BLaER1 (cell line): Measurements from ENCODE around the gene C8G.
A peak's percentile ranks its signal among the peaks of the same experiment; 100 is the strongest.

ENCODE experiments used
- H3K27ac ChIP-seq: shearing (Covaris generic); formaldehyde crosslinking; 2 replicates; pipeline ENCODE4 v1.8.1; 2022
- H3K27me3 ChIP-seq: shearing (Covaris generic); formaldehyde crosslinking; 2 replicates; pipeline ENCODE4 v1.8.1; 2022
- H3K36me3 ChIP-seq: shearing (Covaris generic); formaldehyde crosslinking; 2 replicates; pipeline ENCODE4 v1.8.1; 2022
- H3K4me1 ChIP-seq: shearing (Covaris generic); formaldehyde crosslinking; 2 replicates; pipeline ENCODE4 v1.8.1; 2022
- H3K4me2 ChIP-seq: shearing (Covaris generic); formaldehyde crosslinking; 2 replicates; pipeline ENCODE4 v1.8.1; 2022
- H3K4me3 ChIP-seq: shearing (Covaris generic); formaldehyde crosslinking; 2 replicates; pipeline ENCODE4 v1.8.1; 2022
- H3K9ac ChIP-seq: shearing (Covaris generic); formaldehyde crosslinking; 2 replicates; pipeline ENCODE4 v1.8.1; 2022
- H3K9me3 ChIP-seq: shearing (Covaris generic); formaldehyde crosslinking; 2 replicates; pipeline ENCODE4 v1.8.1; 2022
- H4K20me1 ChIP-seq: shearing (Covaris generic); formaldehyde crosslinking; 2 replicates; pipeline ENCODE4 v1.8.1; 2022
- Cebpa-rat ChIP-seq: shearing (Covaris generic); IDR thresholded peaks from 2 replicates; pipeline ENCODE4 v1.8.1; 2022

C8G gene

GRCh38 chr9:136906266-136906665, 38.8 kb upstream of the C8G start:
- H3K36me3 ChIP-seq, result peaks cover 100% of the 10 kb centered on the region
- peaks cover 32% of the 10 kb centered on the region for H3K4me1 ChIP-seq
- H3K4me2 ChIP-seq, result no peak overlapping the region
- H4K20me1 ChIP-seq, result peaks cover 75% of the 10 kb centered on the region
- H3K9ac ChIP-seq, result no peak overlapping the region
- H3K4me3 ChIP-seq, result no peak overlapping the region
- TF ChIP-seq Cebpa-rat, result no peak
- no peaks in the 10 kb centered on the region for H3K27me3 ChIP-seq
- H3K9me3 ChIP-seq, result no peaks in the 10 kb centered on the region; the same call in 1 of the 2 replicates
- no peak overlapping the region for H3K27ac ChIP-seq

GRCh38 chr9:136907011-136907914, 37.8 kb upstream of the C8G start:
- H3K4me3 ChIP-seq, result no peak overlapping the region
- no peak overlapping the region for H3K4me2 ChIP-seq
- H4K20me1 ChIP-seq, result peaks cover 72% of the 10 kb centered on the region
- H3K36me3 ChIP-seq, result peaks cover 100% of the 10 kb centered on the region
- H3K9me3 ChIP-seq, result no peaks in the 10 kb centered on the region; the same call in 1 of the 2 replicates
- no peak overlapping the region for H3K27ac ChIP-seq
- TF ChIP-seq Cebpa-rat, result no peak
- peaks cover 22% of the 10 kb centered on the region for H3K4me1 ChIP-seq
- no peak overlapping the region for H3K9ac ChIP-seq
- H3K27me3 ChIP-seq, result no peaks in the 10 kb centered on the region

- no peaks in the 10 kb centered on the region; the same call in 1 of the 2 replicates for H3K9me3 ChIP-seq
- H4K20me1 ChIP-seq, result peaks cover 68% of the 10 kb centered on the region
- H3K36me3 ChIP-seq, result peaks cover 100% of the 10 kb centered on the region
- peaks cover 10% of the 10 kb centered on the region; the same call in 1 of the 2 replicates for H3K4me1 ChIP-seq
- H3K4me3 ChIP-seq, result no peak overlapping the region
- TF ChIP-seq Cebpa-rat, result no peak
- no peak overlapping the region for H3K9ac ChIP-seq
- no peak overlapping the region for H3K27ac ChIP-seq
- H3K27me3 ChIP-seq, result no peaks in the 10 kb centered on the region
- no peak overlapping the region for H3K4me2 ChIP-seq
Observed at GRCh38 chr9:136910197-136910900, 34.7 kb upstream of the C8G start.

GRCh38 chr9:136910901-136911245, 34.2 kb upstream of the C8G start:
- no peak overlapping the region for H3K27ac ChIP-seq
- peaks cover 100% of the 10 kb centered on the region for H3K36me3 ChIP-seq
- no peaks in the 10 kb centered on the region for H3K27me3 ChIP-seq
- H4K20me1 ChIP-seq, result peaks cover 72% of the 10 kb centered on the region
- H3K4me3 ChIP-seq, result no peak overlapping the region
- no peak for TF ChIP-seq Cebpa-rat
- H3K4me1 ChIP-seq, result peaks cover 5% of the 10 kb centered on the region; the same call in 1 of the 2 replicates
- H3K9ac ChIP-seq, result no peak overlapping the region
- no peak overlapping the region for H3K4me2 ChIP-seq
- no peaks in the 10 kb centered on the region; the same call in 1 of the 2 replicates for H3K9me3 ChIP-seq

- Histone ChIP-seq H3K27me3 (no peaks in the 10 kb centered on the region), H3K9me3 (no peaks in the 10 kb centered on the region), H3K27ac (no peak overlapping the region), H3K9ac (0 out of 2 replicates have a peak overlapping the region, but pooled peaks have one; percentile 2), H4K20me1 (peaks cover 73% of the 10 kb centered on the region), H3K4me2 (no peak overlapping the region), H3K4me1 (no peaks in the 10 kb centered on the region), H3K36me3 (peaks cover 100% of the 10 kb centered on the region), H3K4me3 (no peak overlapping the region)
- no peak for TF ChIP-seq Cebpa-rat
Observed at GRCh38 chr9:136913701-136914438, 31.2 kb upstream of the C8G start.

GRCh38 chr9:136915632-136916329, 29.3 kb upstream of the C8G start:
- Histone ChIP-seq H3K4me1 (no peaks in the 10 kb centered on the region), H3K36me3 (peaks cover 100% of the 10 kb centered on the region), H3K4me2 (no peak overlapping the region), H3K9me3 (no peaks in the 10 kb centered on the region), H3K4me3 (no peak overlapping the region), H4K20me1 (peaks cover 54% of the 10 kb centered on the region), H3K27me3 (no peaks in the 10 kb centered on the region), H3K27ac (no peak overlapping the region), H3K9ac (no peak overlapping the region)
- no peak for TF ChIP-seq Cebpa-rat

- H3K27me3 ChIP-seq, result no peaks in the 10 kb centered on the region
- TF ChIP-seq Cebpa-rat, result no peak
- H3K9me3 ChIP-seq, result no peaks in the 10 kb centered on the region
- H3K9ac ChIP-seq, result no peak overlapping the region
- H4K20me1 ChIP-seq, result peaks cover 47% of the 10 kb centered on the region
- no peaks in the 10 kb centered on the region for H3K4me1 ChIP-seq
- peaks cover 99% of the 10 kb centered on the region for H3K36me3 ChIP-seq
- no peak overlapping the region for H3K4me3 ChIP-seq
- no peak overlapping the region for H3K4me2 ChIP-seq
- H3K27ac ChIP-seq, result no peak overlapping the region
Observed at GRCh38 chr9:136916330-136917184, 28.5 kb upstream of the C8G start.

- Histone ChIP-seq H3K9ac (no peak overlapping the region), H3K27ac (no peak overlapping the region), H3K9me3 (no peaks in the 10 kb centered on the region), H4K20me1 (peaks cover 43% of the 10 kb centered on the region), H3K4me1 (no peaks in the 10 kb centered on the region), H3K4me3 (no peak overlapping the region), H3K4me2 (no peak overlapping the region), H3K27me3 (no peaks in the 10 kb centered on the region), H3K36me3 (peaks cover 99% of the 10 kb centered on the region)
- TF ChIP-seq Cebpa-rat, result no peak
Observed at GRCh38 chr9:136917902-136918301, 27.1 kb upstream of the C8G start.
